Measurements from ENCODE around the gene APBB3.

Gene APBB3

DNA sequence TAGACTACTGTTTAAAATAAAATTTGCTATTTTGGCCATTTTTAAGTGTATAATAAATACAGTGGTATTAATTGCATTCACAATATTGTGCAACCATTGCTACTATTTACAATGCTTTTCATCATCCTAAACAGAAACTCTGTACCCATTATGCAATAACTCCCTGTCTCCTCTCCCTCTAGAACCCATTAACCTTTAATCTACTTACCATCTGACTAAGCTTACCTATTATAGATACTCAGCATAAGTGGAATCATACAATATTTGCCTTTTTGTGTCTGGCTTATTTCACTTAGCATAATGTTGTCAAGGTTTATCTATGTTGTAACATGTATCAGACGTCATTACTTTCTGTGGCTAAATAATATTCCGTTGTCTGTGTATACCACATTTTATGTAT is 42.6 kb upstream of the APBB3 start:
- TF ChIP-seq FOXP2 (optimal IDR thresholded peaks at IDR 0.05; ENCODE audit: borderline replicate concordance, extremely low read depth, extremely low read length, insufficient read depth) (no peak), SIN3A (IDR thresholded peaks at IDR 0.05; ENCODE audit: borderline replicate concordance, insufficient read depth, low read length) (no peak), POLR2AphosphoS5 (IDR thresholded peaks at IDR 0.05; ENCODE audit: low read depth, low read length) (no peak), TAF1 (IDR thresholded peaks at IDR 0.05; ENCODE audit: borderline replicate concordance, insufficient read depth, low read length) (no peak)
- TF ChIP-seq, protein P1, sequence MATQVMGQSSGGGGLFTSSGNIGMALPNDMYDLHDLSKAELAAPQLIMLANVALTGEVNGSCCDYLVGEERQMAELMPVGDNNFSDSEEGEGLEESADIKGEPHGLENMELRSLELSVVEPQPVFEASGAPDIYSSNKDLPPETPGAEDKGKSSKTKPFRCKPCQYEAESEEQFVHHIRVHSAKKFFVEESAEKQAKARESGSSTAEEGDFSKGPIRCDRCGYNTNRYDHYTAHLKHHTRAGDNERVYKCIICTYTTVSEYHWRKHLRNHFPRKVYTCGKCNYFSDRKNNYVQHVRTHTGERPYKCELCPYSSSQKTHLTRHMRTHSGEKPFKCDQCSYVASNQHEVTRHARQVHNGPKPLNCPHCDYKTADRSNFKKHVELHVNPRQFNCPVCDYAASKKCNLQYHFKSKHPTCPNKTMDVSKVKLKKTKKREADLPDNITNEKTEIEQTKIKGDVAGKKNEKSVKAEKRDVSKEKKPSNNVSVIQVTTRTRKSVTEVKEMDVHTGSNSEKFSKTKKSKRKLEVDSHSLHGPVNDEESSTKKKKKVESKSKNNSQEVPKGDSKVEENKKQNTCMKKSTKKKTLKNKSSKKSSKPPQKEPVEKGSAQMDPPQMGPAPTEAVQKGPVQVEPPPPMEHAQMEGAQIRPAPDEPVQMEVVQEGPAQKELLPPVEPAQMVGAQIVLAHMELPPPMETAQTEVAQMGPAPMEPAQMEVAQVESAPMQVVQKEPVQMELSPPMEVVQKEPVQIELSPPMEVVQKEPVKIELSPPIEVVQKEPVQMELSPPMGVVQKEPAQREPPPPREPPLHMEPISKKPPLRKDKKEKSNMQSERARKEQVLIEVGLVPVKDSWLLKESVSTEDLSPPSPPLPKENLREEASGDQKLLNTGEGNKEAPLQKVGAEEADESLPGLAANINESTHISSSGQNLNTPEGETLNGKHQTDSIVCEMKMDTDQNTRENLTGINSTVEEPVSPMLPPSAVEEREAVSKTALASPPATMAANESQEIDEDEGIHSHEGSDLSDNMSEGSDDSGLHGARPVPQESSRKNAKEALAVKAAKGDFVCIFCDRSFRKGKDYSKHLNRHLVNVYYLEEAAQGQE (IDR thresholded peaks at IDR 0.05; ENCODE audit: insufficient read depth in 1 of 2, low read depth in 2 of 2, low read length in 2 of 2) = no peak

DNA sequence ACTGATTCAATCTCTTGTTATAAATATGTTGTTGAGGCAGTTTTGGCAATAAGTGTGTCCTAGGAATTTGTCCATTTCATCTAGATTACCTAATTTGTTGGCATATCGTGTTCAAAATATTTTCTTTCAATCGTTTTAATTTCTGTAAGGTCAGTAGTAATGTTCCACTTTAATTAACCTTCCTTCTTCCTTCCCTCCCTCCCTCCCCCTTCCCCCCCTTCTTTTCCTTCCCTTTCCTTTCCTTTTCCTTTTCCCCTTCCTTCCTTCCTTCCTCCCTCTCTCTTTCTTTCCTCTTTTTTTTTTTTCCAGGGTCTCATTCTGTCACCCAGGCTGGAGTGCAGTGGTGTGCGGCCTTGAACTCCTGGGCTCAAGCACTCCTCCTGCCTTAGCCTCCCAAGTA is 41.5 kb upstream of the APBB3 start:
- TF ChIP-seq FOXP2 (optimal IDR thresholded peaks at IDR 0.05; ENCODE audit: borderline replicate concordance, extremely low read depth, extremely low read length, insufficient read depth) (no peak), TAF1 (IDR thresholded peaks at IDR 0.05; ENCODE audit: borderline replicate concordance, insufficient read depth, low read length) (no peak), POLR2AphosphoS5 (IDR thresholded peaks at IDR 0.05; ENCODE audit: low read depth, low read length) (no peak), SIN3A (IDR thresholded peaks at IDR 0.05; ENCODE audit: borderline replicate concordance, insufficient read depth, low read length) (no peak)
- TF ChIP-seq, protein P1 (IDR thresholded peaks at IDR 0.05; ENCODE audit: insufficient read depth in 1 of 2, low read depth in 2 of 2, low read length in 2 of 2) = no peak

DNA sequence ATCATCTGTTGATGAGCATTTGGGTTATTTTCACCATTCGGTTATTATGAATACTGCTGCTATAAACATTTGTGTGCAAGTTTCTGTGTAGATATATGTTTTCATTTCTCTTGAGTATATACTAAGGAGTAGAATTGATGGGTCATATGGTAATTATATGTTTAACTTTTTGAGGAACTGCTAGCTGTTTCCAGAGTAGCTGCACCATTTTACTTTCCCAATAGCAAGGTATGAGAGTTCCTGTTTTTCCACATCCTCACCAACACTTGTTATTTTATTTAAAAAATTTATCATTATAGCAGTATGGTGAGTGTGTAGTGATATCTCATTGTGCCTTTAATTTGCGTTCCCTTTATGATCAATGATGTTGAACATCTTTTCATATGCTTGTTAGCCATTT is 39.3 kb upstream of the APBB3 start:
- TF ChIP-seq SIN3A (IDR thresholded peaks at IDR 0.05; ENCODE audit: borderline replicate concordance, insufficient read depth, low read length) (no peak), POLR2AphosphoS5 (IDR thresholded peaks at IDR 0.05; ENCODE audit: low read depth, low read length) (no peak), FOXP2 (optimal IDR thresholded peaks at IDR 0.05; ENCODE audit: borderline replicate concordance, extremely low read depth, extremely low read length, insufficient read depth) (no peak), TAF1 (IDR thresholded peaks at IDR 0.05; ENCODE audit: borderline replicate concordance, insufficient read depth, low read length) (no peak)
- TF ChIP-seq, protein P1 (IDR thresholded peaks at IDR 0.05; ENCODE audit: insufficient read depth in 1 of 2, low read depth in 2 of 2, low read length in 2 of 2) = no peak

DNA sequence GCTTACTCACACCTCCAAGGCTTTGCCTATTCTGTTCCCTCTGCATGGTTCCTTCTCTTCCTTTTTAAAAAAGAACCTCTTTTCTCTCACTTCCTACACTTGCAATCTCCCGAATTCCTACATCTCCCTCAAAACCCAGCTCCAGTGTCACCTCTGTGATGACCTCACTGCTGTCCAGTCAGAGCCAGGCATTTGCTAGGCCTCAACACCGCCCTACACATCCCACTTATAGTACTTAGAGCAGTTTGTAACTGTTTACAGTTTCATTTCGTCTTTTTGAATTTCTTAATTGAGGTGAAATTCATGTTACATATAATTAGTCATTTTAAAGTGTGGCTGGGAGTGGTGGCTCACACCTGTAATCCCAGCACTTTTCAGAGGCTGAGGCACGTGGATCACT is 37.7 kb upstream of the APBB3 start:
- no peak for TF ChIP-seq POLR2AphosphoS5 (IDR thresholded peaks at IDR 0.05; ENCODE audit: low read depth, low read length)
- TF ChIP-seq SIN3A (IDR thresholded peaks at IDR 0.05; ENCODE audit: borderline replicate concordance, insufficient read depth, low read length) = no peak
- no peak for TF ChIP-seq FOXP2 (optimal IDR thresholded peaks at IDR 0.05; ENCODE audit: borderline replicate concordance, extremely low read depth, extremely low read length, insufficient read depth)
- TF ChIP-seq, protein P1 (IDR thresholded peaks at IDR 0.05; ENCODE audit: insufficient read depth in 1 of 2, low read depth in 2 of 2, low read length in 2 of 2) = no peak
- no peak for TF ChIP-seq TAF1 (IDR thresholded peaks at IDR 0.05; ENCODE audit: borderline replicate concordance, insufficient read depth, low read length)

DNA sequence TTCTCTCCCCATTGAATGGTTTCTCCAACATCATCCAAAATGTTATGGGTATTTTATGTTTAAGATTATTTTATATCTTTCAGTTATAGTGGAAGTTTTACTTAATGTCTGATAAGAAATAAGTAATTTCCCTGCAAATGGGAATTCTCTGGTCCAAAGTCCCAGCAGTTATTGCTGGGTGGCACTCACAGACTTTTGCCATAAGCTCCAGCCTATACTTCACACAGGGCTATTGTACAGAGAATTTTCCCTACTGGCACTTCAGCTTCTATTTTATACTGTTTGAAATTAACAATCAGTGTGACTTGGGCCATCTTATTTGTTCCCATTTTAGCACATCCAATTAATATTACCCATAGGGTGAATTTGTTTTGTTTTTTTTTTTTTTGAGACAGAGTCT is 35.7 kb upstream of the APBB3 start:
- no peak for TF ChIP-seq FOXP2 (optimal IDR thresholded peaks at IDR 0.05; ENCODE audit: borderline replicate concordance, extremely low read depth, extremely low read length, insufficient read depth)
